ENCODE data around the gene PDZD2.

The PDZD2 gene

DNA sequence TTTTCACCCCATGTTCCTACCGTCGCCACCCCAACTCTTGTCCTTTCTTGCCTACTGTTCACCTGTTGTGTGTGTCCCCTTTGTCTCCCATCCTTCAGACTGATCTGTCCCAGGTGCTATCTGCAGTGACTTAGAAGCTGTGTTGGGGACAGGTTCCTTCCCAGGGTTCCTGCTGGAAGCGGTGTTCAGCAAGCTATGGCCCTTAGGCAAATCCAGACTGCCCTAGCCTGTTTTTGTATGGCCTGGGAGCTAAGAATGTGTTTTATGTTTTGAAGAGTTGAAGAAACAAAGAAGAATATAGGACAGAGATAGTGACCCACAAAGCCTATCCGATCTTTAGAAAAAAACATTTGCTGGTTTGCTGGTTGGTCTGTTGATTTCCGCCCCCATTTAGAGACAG, 298.8 kb downstream of the PDZD2 start:
- DNase-seq, result no peak

DNA sequence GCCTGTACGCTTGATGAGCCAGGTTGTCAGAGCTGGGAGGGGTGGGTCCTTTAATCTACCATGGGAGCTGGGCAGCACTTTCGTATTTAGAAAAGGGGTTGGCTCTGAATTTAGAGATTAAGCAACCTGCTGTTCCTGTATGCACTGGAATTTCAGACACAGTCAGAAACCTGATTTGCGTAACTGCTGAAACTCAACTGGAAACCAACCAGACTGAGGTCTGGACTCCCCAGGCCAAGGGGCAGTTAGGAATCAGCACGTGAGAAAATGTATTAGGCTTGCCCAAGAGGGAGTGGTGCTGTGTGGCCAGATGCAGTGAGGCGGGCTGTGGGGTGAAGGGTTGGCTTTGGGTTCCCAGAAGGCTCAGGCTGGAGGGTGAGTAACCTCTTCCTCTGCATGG, 300.2 kb downstream of the PDZD2 start:
- no peak for DNase-seq

DNA sequence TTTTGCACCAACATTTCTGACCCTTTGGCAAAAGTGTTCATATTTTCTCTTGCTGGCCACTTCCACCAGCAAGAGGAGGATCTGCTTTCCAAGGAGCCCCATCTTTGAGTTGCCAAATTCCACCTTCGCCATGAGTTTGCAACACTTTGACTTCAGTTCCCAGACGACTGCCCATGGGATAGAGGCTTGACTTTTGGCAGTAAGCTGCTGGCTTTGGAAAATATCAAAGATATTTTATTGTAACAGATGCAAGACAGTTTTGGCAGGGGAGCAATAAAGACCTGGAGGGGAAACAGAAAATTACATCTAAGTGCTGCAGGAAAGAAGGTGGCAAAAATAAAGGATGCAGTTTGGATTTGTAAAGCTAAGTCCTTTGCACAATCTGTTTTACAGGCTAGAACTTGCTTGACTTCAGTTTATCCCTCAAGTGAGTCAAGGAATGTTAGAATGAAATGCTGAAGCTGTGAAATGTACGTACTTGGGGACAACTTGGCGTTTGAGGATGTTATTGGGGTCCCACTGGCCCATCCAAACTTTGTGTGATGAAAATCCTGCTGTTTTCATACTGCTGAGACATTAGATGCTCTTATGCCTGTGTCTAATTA, 302.3 kb downstream of the PDZD2 start:
- DNase-seq, result no peak

DNA sequence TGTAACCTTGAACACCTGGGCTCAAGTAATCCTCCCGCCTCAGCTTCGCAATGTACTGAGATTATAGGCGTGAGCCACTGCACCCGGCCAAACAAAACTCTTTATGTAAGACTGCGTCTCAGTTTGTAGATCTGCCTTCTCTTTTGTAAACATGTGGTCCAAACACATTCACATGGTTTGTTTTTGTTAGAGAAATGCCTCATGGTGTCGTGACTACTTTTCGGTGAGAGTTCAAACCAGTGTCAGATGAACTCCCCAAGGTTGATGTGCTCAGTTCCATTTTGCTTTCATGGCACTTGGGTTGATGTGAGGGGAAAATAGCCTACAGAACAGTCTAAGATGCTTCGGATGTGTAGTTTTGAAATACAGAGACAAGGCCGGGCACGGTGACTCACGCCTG, 303.6 kb downstream of the PDZD2 start:
- DNase-seq, result no peak

DNA sequence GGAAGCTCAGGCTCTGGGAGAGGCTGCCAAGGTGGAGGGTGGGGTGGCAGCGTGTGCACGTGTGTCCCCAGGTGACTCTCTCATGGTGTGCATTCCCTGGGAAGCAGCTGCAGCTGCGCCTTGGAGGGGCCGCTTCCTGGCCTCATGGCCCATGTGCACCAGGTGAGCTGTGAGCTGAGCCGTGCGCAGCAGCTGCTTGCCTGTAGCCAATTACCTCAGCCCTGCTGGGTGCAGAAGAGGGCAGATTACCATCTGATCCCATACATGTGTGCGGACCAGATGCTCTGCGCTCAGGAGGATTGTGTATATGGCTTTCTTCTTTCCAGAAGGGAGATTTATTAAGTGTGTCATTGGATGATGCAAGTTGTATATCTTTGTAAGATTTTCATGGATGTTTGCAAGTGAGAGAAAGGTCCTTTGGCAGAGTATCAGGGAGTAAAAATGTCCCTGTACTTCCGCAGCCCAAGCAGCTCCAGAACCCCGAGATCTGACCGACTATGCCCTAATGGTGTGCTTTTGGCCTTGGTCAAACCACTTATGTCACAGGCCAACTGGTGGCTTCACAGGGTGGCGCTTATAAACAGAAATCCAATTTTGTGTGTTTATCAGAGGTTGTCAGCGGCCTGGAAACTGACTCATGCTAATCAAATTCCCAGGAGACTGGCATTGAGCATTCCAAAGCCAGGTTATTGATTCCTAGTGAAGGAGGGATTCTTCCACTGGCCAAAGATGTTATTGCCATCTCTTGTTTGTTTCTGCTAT, 305.9 kb downstream of the PDZD2 start:
- DNase-seq, result no peak

DNA sequence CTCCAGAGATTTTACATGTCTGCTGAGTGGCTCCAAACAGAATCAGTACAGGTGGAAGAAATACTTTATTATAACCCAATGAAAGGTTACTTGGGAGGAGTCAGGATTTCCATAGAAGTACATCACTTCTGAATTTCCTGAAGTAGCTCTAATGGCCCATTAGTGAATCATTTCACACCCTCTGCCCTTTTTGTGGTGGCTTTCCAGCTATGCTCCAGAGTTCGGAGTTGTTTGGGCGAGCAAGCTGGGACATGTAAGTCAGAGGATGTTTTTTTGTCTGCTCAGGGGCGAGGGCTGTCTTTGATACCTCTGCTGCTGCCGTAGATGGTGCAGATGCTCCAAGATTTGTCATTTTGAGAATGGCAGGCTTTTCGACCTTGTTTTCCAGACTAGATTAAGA, 309.1 kb downstream of the PDZD2 start:
- no peak for DNase-seq

DNA sequence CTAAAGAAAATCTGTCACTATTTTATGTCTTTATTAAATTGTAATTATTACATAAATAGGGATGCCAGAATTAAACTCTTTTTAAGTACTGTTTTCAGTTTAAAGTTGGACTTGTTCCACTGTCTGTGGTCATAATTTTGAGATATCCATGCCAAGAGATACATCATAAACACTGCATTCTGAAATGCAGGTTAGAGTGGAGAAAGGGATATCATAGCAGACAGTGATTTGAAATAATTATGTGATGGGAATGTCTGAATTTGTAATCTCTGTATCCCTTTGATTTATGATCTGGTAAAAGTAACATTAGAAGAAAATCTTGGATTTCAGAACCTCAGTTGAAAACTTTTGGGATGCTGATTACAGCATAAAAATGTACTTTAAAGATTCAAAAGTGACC, 313.1 kb downstream of the PDZD2 start:
- no peak for DNase-seq

DNA sequence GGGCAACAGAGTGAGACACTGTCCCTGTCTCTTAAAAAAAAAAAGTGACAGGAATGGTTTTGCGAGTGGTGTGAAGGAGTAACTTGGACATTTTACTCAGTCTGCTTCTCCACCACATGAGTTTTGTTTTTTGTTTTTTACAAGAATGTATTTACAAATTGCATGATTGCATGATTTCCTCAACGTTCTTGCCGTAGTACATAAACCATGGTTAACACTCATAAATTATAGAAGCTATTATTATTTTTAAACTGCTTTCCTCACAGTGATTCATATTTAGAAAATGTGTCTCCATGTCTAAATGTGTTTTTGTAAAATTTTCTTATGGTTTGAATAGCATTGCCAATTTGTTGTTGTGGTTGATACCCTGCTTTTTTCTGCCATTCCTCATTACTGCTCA, 315.2 kb downstream of the PDZD2 start:
- no peak for DNase-seq

DNA sequence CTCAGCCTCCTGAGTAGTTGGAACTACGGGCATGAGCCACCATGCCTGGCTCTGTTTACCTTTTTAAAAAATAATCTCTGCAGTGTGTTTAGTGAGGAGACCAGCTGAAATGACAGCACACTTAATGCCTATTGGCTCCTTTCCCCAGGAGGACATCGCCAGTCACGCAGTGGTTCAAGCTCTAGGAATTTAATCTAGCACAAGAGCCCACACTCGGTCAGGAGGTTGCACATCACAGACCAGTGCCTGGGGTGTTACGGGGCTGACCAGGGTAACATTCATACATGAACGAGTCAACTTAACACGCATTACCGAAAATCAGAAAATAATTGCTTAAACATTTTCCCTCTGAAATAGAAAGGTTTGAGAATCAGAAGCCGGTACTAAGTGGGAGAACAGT, 318.2 kb downstream of the PDZD2 start:
- no peak for DNase-seq

DNA sequence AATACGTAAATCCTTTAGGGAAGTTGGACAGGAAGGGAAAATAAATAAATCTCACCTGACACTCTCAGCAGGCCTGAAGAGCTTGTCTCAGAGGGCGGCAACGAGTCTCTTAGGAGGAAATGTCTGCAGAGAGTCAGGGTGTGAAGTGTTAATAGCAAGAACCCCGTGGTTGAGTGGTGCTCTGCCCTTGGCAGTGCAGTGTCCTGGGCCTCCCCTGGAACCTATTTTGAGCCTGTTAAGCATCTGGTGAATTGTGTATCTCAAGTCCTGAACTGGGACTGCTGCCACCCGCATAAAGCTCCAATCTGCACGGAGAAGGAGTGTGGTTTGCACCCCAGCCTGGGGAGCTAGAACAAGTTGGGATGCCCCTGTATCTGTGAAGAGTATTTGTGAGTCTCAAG, 323.4 kb downstream of the PDZD2 start:
- DNase-seq, result no peak

DNA sequence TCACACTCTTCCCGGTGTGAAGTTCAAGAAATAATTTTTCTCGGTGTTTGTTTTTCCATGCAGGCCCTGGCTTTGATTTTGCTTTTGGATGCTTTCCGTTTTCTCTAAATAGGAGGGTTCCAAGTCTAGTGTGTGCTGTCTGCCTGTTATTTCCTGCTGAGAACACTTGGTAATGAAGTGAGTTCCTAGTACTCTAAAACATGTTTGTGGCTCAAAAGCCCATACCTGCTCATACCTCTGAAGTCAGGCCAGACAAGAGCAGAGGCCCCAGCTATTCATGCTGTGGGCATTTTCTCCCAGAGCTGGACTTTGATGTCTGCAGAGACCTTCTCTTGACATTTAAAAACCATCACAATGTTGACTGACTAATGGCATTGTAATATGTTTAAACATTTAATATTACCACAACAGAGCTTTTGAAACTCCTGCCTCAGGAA, 324.0 kb downstream of the PDZD2 start:
- no peak for DNase-seq

DNA sequence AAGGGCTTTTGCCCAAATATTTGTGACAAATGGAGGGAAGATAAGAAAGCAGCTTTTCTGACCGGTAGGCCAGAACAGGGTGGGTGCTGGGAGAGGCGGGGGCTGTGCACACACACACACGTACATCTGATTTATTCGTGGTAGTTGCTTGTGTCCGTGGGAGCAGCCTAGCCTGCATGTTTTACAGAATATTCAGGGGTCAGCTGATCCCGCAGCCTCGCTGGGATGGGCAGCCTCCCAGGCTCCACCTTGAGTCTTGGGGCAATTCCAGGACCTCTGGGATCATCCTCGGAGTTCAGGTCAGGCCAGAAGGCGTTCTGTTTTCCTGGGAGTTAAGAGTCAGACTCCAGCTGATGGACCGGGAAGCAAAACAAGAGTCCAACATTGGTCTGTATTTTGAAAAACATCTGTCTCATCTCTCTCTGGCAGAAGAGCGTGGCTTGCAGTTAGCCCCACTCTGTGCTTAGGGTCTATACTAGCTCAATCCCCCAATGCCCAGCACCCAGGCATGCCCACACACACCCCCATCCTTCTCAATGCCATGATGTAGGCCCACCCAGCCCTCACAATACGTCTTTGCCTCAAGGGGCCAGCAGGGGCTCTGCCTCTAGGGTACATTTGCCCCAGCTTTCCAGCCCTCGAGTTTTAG, 324.6 kb downstream of the PDZD2 start:
- DNase-seq, result no peak

DNA sequence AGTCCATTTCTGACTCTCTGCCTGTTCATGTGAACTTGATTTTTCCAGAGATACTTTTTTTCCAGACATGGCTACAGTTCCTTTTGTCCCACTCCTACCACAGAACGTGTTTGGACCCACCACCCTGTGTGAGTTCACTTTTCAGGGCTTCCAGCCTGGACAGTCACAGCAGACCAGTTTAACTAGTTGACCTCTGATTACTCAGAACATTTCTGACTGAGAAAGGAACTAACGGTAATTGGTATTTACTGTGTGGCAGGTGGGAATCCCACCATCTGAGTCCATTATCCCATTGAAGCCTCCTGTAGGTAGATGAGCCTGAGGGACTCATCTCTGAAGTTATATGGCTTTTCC, 325.1 kb downstream of the PDZD2 start:
- DNase-seq, result no peak

DNA sequence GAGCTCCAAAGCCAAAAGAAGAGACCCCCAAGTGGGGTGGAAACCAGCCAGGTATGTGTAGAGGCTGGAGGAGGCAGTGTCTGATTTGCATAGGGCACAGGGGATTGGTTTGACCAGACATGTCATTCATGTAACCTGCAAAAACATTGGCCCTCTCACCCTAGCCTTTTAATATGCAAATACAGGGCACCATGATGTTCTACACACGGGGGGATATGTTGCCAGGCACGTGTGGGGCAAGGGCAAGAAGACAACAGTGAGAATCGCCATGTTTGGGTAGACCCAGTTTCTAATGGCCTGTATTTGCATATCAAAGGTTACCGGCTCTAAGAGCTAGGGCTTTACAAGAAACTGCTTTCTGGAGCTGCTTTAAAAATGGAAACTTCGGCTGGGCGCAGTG, 326.3 kb downstream of the PDZD2 start:
- DNase-seq, result no peak

DNA sequence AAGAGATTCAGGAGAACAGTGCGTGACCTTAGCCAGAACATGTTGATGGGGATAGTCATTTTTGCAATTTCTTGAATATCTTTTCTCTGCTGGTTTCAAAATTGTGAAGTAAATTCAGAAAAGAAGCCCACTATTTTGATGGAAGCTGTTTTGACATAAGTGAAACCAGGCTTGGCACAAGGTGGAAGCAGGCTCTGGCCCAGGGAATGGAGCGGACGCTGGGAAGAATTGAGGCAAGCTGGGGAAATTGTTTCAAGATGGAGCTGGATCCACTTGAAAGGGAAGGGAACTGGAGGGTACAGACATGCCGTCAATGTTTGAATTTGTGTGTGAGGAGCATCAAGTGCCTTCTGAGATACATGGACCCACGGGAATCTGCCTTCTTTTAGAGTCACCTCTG, 328.0 kb downstream of the PDZD2 start:
- DNase-seq, result no peak

DNA sequence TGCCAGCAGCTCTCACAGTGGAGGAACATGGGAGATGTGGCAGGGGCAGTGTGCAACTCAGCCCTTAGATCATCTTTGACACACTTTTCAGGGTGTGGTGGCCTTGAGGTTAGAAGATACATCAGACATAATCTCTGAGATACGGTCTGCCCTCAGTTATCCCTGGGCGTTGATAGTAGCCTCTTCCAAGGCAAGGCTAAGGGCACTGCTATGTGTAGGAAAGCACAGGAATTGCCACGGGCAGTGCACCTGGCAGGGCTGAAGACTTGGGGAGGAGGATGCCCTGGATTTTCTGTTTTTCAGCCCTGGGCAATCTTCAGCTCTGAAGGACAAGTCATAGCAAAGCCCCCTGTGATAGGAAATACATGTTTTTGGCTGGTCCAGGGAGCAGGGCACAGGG, 328.5 kb downstream of the PDZD2 start:
- DNase-seq, result no peak

DNA sequence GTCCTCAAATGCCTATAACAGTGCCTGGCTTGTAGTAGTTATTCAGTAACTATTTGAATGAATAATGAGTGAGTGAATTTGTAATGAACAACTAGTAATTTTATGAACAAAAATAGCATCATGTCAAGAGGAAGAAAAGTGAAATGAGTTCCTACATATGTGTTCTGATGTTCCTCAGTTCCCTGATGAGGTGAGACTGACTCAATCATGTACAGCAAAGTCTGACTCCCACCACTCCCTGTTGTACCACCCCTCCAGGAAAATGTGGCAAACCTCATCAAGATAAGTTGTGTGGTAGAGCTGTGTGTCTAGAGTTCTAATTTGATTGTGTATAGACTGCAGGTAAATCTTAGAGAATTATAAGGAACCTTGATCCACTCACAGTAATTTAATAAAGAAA, 333.6 kb downstream of the PDZD2 start:
- DNase-seq, result no peak

DNA sequence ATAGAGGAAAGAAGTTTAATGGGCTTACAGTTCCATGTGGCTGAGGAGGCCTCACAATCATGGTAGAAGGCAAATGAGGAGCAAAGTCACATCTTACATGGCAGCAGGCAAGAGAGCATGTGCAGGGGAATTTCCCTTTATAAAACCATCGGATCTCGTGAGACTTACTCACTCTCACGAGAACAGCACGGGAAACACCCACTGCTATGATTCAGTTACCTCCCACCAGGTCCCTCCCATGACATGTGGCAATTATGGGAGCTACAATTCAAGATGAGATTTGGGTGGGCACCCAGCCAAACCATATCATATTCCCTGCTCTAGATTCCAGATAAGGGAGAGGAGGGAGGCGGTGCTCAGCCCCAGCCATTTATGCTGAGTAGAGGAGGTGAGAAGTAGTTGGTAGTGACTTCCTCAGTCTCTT, 336.3 kb downstream of the PDZD2 start:
- DNase-seq, result peak; percentile 5

DNA sequence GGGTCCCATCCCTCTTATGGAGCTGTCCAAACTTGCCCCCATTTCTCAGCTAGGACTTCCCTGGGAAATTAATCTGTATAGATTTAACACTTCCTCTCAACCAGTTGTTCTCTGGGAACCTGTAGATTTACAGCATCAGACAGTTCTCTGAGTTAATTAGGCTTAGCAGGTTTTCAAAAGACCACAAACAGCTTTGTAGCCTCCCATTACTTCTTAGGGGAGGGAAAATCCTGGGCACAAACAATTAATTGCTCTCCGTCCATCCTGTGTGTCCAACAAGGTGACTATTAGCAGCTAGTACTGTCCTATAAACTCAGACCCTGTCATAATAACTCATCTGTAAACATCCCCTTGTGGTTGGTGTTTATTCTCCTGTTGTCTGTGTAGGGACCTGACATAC, 337.2 kb downstream of the PDZD2 start:
- no peak for DNase-seq

DNA sequence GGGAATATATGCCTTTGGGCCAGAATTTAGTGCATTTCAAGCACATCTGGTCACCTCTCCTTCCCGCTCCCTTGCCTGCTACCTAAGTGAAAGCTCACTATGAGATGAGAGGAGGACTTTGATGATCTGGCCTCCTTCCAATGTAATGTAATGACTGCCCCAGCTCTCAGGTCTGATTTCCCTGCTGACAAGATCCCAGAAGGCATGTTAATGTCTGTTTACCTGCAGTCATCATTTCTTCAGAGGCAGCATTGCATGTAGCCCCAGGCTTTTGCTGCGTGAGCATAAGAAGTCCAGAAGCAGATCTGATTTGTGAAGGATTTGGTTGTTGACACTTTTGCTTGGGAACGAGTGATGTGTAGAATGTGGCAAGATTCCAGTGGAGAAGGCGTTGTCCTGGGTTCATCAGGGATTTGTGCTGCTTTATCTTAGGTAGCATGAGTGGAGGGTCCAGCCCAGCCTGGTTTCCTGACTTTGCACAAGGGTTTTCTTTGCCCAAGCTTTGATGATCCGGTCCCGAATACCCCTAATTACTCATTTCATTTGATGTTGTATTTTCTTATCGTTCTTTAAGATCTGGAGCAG, 342.5 kb downstream of the PDZD2 start:
- no peak for DNase-seq

DNA sequence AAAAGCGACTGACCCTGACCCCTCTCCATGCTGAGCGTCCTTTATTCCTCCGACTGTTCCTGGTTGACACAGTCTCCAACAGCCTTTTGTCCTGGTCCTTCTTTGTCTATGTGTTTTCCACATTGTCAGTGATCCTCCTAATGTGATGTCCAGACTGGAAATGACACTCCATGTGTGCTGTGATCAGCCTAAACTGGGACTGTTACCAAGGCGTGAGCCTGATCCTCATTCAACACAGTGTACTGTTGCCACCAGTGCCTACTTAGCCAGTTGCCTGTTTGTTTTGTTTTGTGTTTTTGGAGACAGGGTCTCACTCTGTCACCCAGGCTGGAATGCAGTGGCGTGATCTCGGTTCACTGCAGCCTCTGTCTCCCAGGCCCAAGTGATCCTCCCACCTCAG, 343.1 kb downstream of the PDZD2 start:
- DNase-seq, result no peak

DNA sequence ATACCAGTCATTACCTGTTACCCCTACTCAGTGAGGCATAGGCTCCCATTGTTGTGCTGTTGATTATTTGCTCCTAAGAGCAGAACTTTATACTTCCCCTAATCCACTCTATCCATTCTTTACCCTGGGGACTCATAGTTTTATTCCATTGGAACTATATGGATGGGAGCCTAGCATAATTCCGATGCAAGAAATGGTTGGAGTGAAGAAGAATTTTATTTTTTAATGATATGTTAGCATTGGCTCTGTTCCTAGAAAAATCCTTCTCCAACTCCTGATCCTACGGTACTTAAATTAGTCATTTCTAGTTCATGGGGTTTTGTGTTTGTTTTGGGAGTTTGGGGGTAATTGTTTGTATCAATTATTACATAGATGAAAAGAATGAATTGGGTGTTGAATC, 343.7 kb downstream of the PDZD2 start:
- no peak for DNase-seq

DNA sequence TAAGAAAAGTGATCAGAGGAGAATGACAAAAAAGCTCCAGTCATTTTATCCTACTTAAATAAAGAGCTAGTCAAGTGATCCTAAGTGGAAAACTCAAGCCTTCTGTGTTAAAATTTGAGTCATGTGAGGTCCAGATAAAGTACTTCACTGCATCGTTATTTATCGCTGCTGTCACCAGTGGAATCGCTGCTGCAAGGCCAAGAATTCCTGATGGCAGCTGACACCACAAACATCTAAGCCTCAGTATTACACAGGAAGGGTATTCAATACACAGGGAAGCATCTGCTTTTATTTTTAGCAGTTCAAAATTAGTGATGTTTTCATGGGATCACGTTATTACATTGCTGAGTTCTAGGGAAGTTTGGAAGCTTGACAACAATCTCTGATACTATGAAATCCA, 344.9 kb downstream of the PDZD2 start:
- DNase-seq, result no peak

DNA sequence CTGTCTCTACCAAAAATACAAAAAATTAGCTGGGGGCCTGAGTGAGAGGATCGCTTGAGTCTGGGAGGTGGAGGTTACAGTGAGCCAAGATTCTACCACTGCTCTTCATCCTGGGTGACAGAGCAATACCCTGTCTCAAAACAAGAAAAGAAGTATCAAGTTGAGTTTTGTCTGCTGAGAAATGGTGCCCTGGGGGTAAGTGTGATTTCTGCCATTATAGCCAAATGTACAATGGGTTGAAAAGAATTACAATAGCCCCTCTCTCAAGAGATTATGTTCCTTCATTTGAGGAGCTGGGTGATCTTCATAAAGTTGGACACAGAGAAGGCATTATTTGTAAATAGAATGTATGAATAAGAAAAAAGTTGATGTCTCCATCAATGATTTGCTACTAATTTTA, 345.8 kb downstream of the PDZD2 start:
- DNase-seq, result no peak

All from hematopoietic multipotent progenitor cell treated with erythropoietin and hydrocortisone succinate and interleukin-3 and kit ligand, for 6 days (in vitro differentiated cells).